ENCODE results near the gene CD24.

DNA sequence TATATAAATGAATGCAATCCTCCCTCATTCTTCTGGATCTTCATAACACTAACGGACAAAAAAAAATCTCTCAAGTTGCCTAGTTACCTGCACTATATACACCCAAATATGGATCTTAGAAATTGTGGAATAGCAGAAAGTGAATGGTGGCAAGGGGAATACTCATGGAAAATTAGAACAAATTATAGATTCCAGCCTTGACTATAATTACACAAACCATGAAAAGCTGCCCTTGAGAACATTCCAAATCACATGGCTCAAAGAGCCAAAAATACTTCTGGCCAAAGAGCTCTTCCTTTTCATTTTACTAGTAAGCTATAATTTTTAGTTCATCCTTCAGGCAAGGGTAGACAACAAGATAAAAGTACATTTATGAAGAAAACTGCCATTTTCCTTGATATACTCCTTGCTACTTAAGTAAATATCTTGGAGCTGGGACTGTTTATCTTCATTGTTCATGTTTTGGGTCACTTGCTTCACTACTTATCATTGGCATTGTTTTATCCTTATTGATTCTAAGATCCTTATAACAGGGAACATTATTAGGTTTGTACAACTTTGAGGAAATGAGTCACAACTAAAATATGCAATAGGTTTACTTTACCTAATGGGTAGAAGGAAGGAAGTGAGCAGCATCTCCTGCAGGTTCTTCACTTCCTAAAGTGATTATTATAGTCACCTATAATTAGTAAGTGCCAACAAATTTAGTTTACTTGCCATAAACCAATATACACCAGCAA is 47.1 kb upstream of the CD24 start:
- no peak for TF ChIP-seq POLR2A (IDR thresholded peaks at IDR 0.05)
- TF ChIP-seq, protein P1, sequence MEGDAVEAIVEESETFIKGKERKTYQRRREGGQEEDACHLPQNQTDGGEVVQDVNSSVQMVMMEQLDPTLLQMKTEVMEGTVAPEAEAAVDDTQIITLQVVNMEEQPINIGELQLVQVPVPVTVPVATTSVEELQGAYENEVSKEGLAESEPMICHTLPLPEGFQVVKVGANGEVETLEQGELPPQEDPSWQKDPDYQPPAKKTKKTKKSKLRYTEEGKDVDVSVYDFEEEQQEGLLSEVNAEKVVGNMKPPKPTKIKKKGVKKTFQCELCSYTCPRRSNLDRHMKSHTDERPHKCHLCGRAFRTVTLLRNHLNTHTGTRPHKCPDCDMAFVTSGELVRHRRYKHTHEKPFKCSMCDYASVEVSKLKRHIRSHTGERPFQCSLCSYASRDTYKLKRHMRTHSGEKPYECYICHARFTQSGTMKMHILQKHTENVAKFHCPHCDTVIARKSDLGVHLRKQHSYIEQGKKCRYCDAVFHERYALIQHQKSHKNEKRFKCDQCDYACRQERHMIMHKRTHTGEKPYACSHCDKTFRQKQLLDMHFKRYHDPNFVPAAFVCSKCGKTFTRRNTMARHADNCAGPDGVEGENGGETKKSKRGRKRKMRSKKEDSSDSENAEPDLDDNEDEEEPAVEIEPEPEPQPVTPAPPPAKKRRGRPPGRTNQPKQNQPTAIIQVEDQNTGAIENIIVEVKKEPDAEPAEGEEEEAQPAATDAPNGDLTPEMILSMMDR (IDR thresholded peaks at IDR 0.05) = no peak

Data from esophagus squamous epithelium (tissue), 4 donors.